GM18951 (cell line): ENCODE results near the gene CDK13.

ENCODE experiments used
- POLR2A ChIP-seq: IDR thresholded peaks from 4 replicates; pipeline ENCODE4 v1.6.1; 2011; ENCODE audit warnings: mild to moderate bottlenecking; ENCODE audit not compliant: insufficient read length, insufficient read depth; ENCODE audit errors: extremely low read depth
- in situ Hi-C: fragments of 300-500 bp; cut with MboI; formaldehyde crosslinking; loops from one replicate; pipeline ENCODE4 v1.12.0; 2022; ENCODE audit warnings: low sequenced_read_pairs, mixed read lengths, inconsistent platforms; ENCODE audit not compliant: unreplicated experiment

Gene CDK13

GRCh38 chr7:39954694-39955093, 4.6 kb downstream of the CDK13 start:
- in situ Hi-C loops, result no loop called here
- no peak for TF ChIP-seq POLR2A

GRCh38 chr7:39958038-39958437, 8.0 kb downstream of the CDK13 start:
- TF ChIP-seq POLR2A, result no peak
- in situ Hi-C loops, result no loop called here

DNA sequence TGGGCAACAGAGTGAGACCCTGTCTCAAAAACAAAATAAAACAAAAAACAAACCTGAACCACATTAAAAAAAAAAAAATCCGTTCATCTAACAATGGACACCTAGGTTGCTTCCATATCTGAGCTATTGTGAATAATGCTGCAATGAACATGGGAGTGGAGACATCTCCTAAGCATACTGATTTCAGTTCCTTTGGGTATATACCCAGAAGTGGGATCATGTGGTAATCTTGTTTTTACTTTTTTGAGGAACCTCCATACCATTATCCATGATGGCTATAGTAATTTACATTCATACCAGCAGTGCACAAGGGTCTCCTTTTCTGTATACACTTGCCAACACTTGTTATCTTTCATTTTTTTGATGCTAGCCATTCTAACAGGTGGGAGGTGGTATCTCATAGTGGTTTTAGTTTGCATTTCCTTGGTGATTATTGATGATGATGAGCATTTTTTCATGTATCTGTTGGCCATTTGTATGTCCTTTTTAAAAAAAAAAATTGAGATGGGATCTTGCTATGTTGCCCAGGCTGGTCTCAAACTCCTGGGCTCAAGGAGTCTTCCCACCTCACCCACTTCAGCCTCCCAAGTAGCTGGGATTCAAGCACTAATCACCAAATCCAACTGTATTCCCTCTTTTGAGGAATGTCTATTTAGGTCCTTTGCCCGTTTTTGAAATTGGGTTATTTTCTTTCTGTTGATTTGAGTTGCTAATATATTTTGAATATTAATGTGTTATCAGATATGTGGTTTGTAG, 17.5 kb downstream of the CDK13 start:
- in situ Hi-C loops, result no loop called here
- no peak for TF ChIP-seq POLR2A

DNA sequence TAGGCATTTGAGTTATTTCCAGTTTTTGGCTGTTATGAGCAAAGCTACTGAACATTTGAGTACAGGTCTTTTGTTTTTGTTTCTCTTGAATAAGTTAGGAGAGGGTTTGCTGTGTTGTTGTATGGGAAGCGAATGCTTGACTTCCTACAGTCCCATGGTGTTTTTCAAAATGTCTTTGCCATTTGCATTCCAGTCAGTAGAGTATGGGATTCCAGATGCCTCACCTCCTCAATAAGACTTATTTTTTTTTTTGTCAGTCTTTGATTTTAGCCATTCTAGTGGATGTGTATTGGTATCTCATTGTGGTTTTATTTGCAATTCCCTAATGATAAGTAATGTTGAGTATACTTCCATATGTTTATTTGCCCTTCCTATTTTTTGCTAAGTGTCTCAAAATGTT, 19.4 kb downstream of the CDK13 start:
- no peak for TF ChIP-seq POLR2A
- in situ Hi-C loops, result no loop called here

GRCh38 chr7:39971924-39972323, 21.9 kb downstream of the CDK13 start:
- in situ Hi-C loops, result no loop called here
- no peak for TF ChIP-seq POLR2A

GRCh38 chr7:39973801-39974200, 23.7 kb downstream of the CDK13 start:
- in situ Hi-C loops, result no loop called here

GRCh38 chr7:39978230-39978934, 28.3 kb downstream of the CDK13 start:
- no peak for TF ChIP-seq POLR2A
- in situ Hi-C loops, result no loop called here

More at GRCh38 chr7:39973801-39974200, 23.7 kb downstream of the CDK13 start:
- no peak for TF ChIP-seq POLR2A

- in situ Hi-C loops, result no loop called here
Measured at GRCh38 chr7:39979406-39980073, 29.5 kb downstream of the CDK13 start.

GRCh38 chr7:39985398-39985918, 35.4 kb downstream of the CDK13 start:
- in situ Hi-C loops, result no loop called here
- TF ChIP-seq POLR2A, result no peak

More at GRCh38 chr7:39979406-39980073, 29.5 kb downstream of the CDK13 start:
- TF ChIP-seq POLR2A, result no peak

- in situ Hi-C loops, result no loop called here
- no peak for TF ChIP-seq POLR2A
Measured at GRCh38 chr7:39987641-39988347, 37.7 kb downstream of the CDK13 start.

- in situ Hi-C loops, result no loop called here
- TF ChIP-seq POLR2A, result no peak
Measured at GRCh38 chr7:40000734-40001315, 50.8 kb downstream of the CDK13 start.

DNA sequence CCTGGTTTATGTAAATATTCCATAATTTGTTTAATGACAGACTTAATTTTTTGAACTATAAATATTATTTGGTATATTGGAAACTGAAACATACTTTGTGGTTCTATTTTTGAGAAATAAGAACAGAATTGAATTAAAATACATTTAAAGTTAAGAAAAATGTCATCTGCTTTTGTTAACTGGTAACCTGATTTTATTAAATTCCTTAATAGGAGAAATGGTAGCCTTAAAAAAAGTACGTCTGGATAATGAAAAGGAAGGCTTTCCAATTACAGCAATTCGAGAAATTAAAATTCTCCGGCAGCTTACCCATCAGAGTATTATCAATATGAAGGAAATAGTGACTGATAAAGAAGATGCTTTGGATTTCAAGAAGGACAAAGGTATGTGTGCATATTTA, 51.6 kb downstream of the CDK13 start:
- TF ChIP-seq POLR2A, result no peak
- in situ Hi-C loops, result no loop called here
